Measurements from ENCODE around the gene ACOT7. TPM values are rescaled to one million over a fixed set of nuclear protein-coding genes. Genes with fewer than 3 reads are reported as not detected.
A peak's percentile ranks its signal among the peaks of the same experiment; 100 is the strongest.
"Not testable (repeated sequence)": the region's sequence is repeated elsewhere in the genome, so short reads cannot be mapped to it uniquely, and the experiment has no call there.

The ACOT7 gene
- total and polyA plus RNA-seq, 3 donors from 2014 or later, result 50.3 to 72.8 (median 52.5) TPM

DNA sequence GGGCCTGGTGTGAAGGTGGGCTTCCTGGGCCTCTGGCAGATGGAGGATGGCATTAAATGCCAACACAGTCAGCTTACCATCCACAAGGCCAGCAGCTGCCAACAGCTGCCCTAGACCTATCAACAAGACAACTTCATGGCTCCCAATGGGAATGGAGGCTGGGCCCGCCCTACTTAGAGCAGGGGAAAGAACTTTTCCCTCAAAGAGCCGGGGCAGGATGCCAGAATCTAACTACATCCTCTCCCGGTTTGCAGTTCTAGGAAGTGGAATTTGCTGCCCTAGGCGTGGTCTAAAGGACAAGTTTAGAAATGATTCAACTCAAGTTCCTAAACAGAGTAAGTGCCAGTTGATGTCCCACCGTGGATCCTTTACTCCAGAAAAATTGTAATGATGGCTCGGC lies 170.9 kb downstream of the ACOT7 start:
- H3K27ac ChIP-seq, result no peak overlapping the region
- intact Hi-C loops (cut with DNase I; ENCODE audit: low total_unique reads), result no loop called here
- 71 to 74% methylated on average over 6 of the region's 6 CpGs for WGBS, 2 donors
- peak; percentile 36 for DNase-seq
- H3K4me3 ChIP-seq, result no peak overlapping the region
- no peaks in the 10 kb centered on the region for H3K27me3 ChIP-seq
- H3K9me3 ChIP-seq, result no peaks in the 10 kb centered on the region
- TF ChIP-seq, protein P1, sequence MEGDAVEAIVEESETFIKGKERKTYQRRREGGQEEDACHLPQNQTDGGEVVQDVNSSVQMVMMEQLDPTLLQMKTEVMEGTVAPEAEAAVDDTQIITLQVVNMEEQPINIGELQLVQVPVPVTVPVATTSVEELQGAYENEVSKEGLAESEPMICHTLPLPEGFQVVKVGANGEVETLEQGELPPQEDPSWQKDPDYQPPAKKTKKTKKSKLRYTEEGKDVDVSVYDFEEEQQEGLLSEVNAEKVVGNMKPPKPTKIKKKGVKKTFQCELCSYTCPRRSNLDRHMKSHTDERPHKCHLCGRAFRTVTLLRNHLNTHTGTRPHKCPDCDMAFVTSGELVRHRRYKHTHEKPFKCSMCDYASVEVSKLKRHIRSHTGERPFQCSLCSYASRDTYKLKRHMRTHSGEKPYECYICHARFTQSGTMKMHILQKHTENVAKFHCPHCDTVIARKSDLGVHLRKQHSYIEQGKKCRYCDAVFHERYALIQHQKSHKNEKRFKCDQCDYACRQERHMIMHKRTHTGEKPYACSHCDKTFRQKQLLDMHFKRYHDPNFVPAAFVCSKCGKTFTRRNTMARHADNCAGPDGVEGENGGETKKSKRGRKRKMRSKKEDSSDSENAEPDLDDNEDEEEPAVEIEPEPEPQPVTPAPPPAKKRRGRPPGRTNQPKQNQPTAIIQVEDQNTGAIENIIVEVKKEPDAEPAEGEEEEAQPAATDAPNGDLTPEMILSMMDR (IDR thresholded peaks at IDR 0.05), result no peak
- TF ChIP-seq POLR2A (IDR thresholded peaks at IDR 0.05), result no peak
- H3K36me3 ChIP-seq (ENCODE audit: low read depth, missing control alignments), result no peaks in the 10 kb centered on the region
- no peaks in the 10 kb centered on the region for H3K4me1 ChIP-seq

DNA sequence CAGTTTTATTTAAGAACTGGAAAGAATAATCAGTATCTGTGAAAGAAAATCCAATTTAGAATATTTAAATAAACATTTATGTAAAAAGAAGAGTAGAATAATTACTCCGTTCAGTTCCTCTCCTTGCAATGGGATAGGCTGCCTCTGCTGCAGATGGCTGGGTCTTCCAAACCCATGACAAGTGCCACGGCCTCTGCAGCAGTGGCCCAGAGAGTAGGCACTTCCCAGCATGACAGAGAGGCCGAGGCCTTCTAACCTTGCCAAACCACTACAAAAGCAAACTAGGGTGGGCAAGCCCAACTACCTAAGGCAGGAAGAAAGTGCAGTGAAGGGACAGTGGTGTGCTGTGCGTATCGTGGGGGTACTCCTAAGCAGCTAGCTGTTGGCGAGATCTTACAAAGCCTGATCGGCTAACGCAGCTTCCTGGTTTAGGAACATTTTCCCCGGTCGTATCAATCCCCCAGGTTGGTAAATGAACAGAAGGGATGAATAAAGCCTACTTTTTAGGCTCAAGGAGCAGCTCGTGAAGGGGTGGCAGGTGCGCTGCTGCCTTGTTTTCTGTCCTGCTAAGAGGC lies 172.3 kb downstream of the ACOT7 start:
- H3K4me3 ChIP-seq, result no peak overlapping the region
- H3K9me3 ChIP-seq, result no peaks in the 10 kb centered on the region
- TF ChIP-seq, protein P1 (IDR thresholded peaks at IDR 0.05), result no peak
- TF ChIP-seq POLR2A (IDR thresholded peaks at IDR 0.05), result no peak
- no peak for DNase-seq
- H3K27me3 ChIP-seq, result no peaks in the 10 kb centered on the region
- H3K36me3 ChIP-seq (ENCODE audit: low read depth, missing control alignments), result no peaks in the 10 kb centered on the region
- WGBS, 2 donors, result 93% methylated on average over 12 of the region's 12 CpGs
- H3K27ac ChIP-seq, result no peak overlapping the region
- no peaks in the 10 kb centered on the region for H3K4me1 ChIP-seq
- intact Hi-C loops (cut with DNase I; ENCODE audit: low total_unique reads), result no loop called here

DNA sequence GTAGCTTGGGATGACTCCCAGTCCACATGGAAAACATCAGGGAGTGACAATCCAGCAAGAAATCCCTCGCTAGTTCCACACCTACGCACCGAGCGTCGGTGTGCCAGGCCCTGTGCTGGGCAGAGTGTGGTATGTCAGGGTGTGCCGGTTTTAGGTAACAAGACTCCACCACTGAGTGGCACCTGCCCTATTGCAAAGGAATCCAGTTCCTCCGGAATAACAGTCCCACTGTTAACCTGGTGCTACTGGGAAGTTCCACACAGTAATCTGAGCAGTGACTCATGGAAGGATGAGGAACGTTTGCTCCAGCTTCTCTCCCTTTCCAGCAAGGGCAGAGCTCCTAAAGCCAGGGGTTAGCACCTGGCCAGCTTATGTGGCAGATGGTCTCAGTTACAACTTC lies 173.3 kb downstream of the ACOT7 start:
- Histone ChIP-seq H3K4me1 (no peaks in the 10 kb centered on the region), H3K27me3 (no peaks in the 10 kb centered on the region), H3K27ac (no peak overlapping the region), H3K4me3 (no peak overlapping the region), H3K9me3 (no peaks in the 10 kb centered on the region), H3K36me3 (ENCODE audit: low read depth, missing control alignments) (no peaks in the 10 kb centered on the region)
- WGBS, 2 donors, result 89 to 93% methylated on average over 8 of the region's 8 CpGs
- intact Hi-C loops (cut with DNase I; ENCODE audit: low total_unique reads), result no loop called here
- DNase-seq, result no peak
- TF ChIP-seq, protein P1 (IDR thresholded peaks at IDR 0.05), result no peak
- no peak for TF ChIP-seq POLR2A (IDR thresholded peaks at IDR 0.05)

DNA sequence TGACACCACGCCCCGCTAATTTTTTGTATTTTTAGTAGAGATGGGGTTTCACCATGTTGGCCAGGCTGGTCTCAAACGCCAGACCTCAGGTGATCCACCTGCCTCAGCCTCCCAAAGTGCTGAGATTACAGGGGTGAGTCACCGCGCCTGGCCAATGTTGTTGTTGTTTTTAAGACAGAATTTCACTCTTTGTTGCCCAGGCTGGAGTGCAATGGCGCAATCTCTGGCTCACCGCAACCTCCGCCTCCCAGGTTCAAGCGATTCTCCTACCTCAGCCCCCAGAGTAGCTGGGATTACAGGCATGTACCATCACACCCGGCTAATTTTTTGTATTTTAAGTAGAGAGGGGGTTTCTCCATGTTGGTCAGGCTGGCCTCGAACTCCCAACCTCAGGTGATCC lies 173.9 kb downstream of the ACOT7 start:
- H3K9me3 ChIP-seq; H3K4me1 ChIP-seq; H3K36me3 ChIP-seq (ENCODE audit: low read depth, missing control alignments); H3K4me3 ChIP-seq; H3K27ac ChIP-seq; H3K27me3 ChIP-seq; intact Hi-C loops (cut with DNase I; ENCODE audit: low total_unique reads); DNase-seq: not testable (repeated sequence)
- WGBS, 2 donors, result 89 to 92% methylated on average over 11 of the region's 11 CpGs

DNA sequence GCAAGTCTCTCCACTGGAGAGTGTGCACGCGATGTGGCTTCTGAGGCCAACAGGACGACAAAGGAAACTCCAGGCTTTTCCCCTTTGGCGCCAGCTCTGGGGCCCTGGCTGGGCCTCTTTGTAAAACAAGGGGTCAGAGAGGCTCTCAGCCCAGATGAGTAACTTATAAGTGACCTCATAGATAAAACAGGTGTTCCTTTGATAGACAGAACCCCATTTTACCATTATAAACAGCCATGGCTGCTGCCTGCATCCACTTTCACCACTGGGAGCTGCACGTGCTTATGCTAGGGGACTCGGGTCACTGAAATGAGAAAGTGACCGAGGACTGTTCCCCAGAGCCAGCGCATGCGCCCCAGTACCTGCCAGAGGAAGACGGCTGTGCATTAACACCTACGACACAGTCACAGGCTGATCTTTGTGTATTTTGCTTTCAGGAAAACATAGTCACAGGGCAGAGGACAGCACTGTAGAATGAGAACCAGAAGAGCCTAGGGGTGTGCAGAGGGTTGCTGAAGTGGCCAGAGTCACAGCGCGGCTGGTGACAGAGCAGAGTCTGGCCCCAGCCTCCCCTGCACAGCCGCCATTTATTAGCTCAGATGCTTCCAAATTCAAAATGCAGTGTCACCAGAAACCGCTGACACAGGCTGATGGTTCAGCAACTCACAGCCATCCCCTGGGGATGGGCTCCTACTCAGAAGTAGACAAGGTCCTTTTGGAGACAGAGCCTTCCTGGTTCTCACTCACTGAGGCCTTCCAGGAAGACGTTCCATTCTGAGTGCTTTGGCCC lies 175.0 kb downstream of the ACOT7 start:
- H3K36me3 ChIP-seq (ENCODE audit: low read depth, missing control alignments), result no peaks in the 10 kb centered on the region
- no peak overlapping the region for H3K27ac ChIP-seq
- no peak overlapping the region for H3K4me3 ChIP-seq
- H3K9me3 ChIP-seq, result no peaks in the 10 kb centered on the region
- DNase-seq, result no peak
- TF ChIP-seq POLR2A (IDR thresholded peaks at IDR 0.05), result no peak
- TF ChIP-seq, protein P1 (IDR thresholded peaks at IDR 0.05), result no peak
- no peaks in the 10 kb centered on the region for H3K27me3 ChIP-seq
- no peaks in the 10 kb centered on the region for H3K4me1 ChIP-seq
- intact Hi-C loops (cut with DNase I; ENCODE audit: low total_unique reads), result no loop called here
- WGBS, 2 donors, result 84 to 90% methylated on average over 16 of the region's 16 CpGs

Small RNAs within 50 kb of the gene (microRNA-seq; reads per million reads assigned to microRNA genes)
- gene MIR4252 (ENCODE audit: borderline number of aligned reads in 2 of 2, borderline replicate concordance in 1 of 2), result 0 reads per million in 2 donors

Small RNAs within 50 kb of the gene (small RNA-seq; reads per million reads assigned to genes)
- 0 reads per million in 2 donors for gene MIR4252

Other genes starting within 250 kb of the ACOT7 start
- 10 to 100 TPM; 42.1 to 63.1 TPM for gene CHD5, start 213.4 kb downstream of the ACOT7 start, total RNA-seq
- 67.5 TPM for gene CHD5, start 213.4 kb downstream of the ACOT7 start, polyA plus RNA-seq (ENCODE audit: insufficient read depth, low read depth, low replicate concordance)
- 10 to 100 TPM; 95.1 to 99.9 TPM for gene RPL22, start 194.2 kb downstream of the ACOT7 start, total RNA-seq
- gene RPL22, start 194.2 kb downstream of the ACOT7 start, polyA plus RNA-seq (ENCODE audit: insufficient read depth, low read depth, low replicate concordance), result 319 TPM
- gene RNF207, start 187.6 kb downstream of the ACOT7 start, total RNA-seq, result 10 to 100 TPM; 13.2 to 20.1 TPM
- 4.8 TPM for gene RNF207, start 187.6 kb downstream of the ACOT7 start, polyA plus RNA-seq (ENCODE audit: insufficient read depth, low read depth, low replicate concordance)
- 10 to 100 TPM; 33.0 to 36.5 TPM for gene ICMT, start 157.8 kb downstream of the ACOT7 start, total RNA-seq
- 26.7 TPM for gene ICMT, start 157.8 kb downstream of the ACOT7 start, polyA plus RNA-seq (ENCODE audit: insufficient read depth, low read depth, low replicate concordance)
- gene HES3, start 149.6 kb downstream of the ACOT7 start, total RNA-seq, result not detected
- gene HES3, start 149.6 kb downstream of the ACOT7 start, polyA plus RNA-seq (ENCODE audit: insufficient read depth, low read depth, low replicate concordance), result not detected
- 1 to 10 TPM; 5.7 to 6.3 TPM for gene GPR153, start 132.7 kb downstream of the ACOT7 start, total RNA-seq
- gene GPR153, start 132.7 kb downstream of the ACOT7 start, polyA plus RNA-seq (ENCODE audit: insufficient read depth, low read depth, low replicate concordance), result 5.8 TPM
- 1 to 10 TPM; 2.4 to 5.0 TPM for gene HES2, start 26.2 kb upstream of the ACOT7 start, total RNA-seq
- gene HES2, start 26.2 kb upstream of the ACOT7 start, polyA plus RNA-seq (ENCODE audit: insufficient read depth, low read depth, low replicate concordance), result 2.6 TPM
- 100 to 1,000 TPM; 396 to 404 TPM for gene ESPN, start 31.0 kb upstream of the ACOT7 start, total RNA-seq
- gene ESPN, start 31.0 kb upstream of the ACOT7 start, polyA plus RNA-seq (ENCODE audit: insufficient read depth, low read depth, low replicate concordance), result 270 TPM
- gene TNFRSF25, start 72.4 kb upstream of the ACOT7 start, total RNA-seq, result 10 to 100 TPM; 13.4 to 14.0 TPM
- gene TNFRSF25, start 72.4 kb upstream of the ACOT7 start, polyA plus RNA-seq (ENCODE audit: insufficient read depth, low read depth, low replicate concordance), result 6.2 TPM
- gene PLEKHG5, start 97.9 kb upstream of the ACOT7 start, total RNA-seq, result 10 to 100 TPM; 13.7 to 16.4 TPM
- 8.1 TPM for gene PLEKHG5, start 97.9 kb upstream of the ACOT7 start, polyA plus RNA-seq (ENCODE audit: insufficient read depth, low read depth, low replicate concordance)
- gene NOL9, start 160.7 kb upstream of the ACOT7 start, total RNA-seq, result 10 to 100 TPM; 29.0 to 34.6 TPM
- gene NOL9, start 160.7 kb upstream of the ACOT7 start, polyA plus RNA-seq (ENCODE audit: insufficient read depth, low read depth, low replicate concordance), result 11.4 TPM
- gene TAS1R1, start 161.5 kb upstream of the ACOT7 start, total RNA-seq, result 1 to 10 TPM; 5.3 to 5.6 TPM
- gene TAS1R1, start 161.5 kb upstream of the ACOT7 start, polyA plus RNA-seq (ENCODE audit: insufficient read depth, low read depth, low replicate concordance), result 5.1 TPM
- gene ZBTB48, start 186.2 kb upstream of the ACOT7 start, total RNA-seq, result 10 to 100 TPM; 58.9 to 70.7 TPM
- 80.7 TPM for gene ZBTB48, start 186.2 kb upstream of the ACOT7 start, polyA plus RNA-seq (ENCODE audit: insufficient read depth, low read depth, low replicate concordance)
- gene KLHL21, start 209.1 kb upstream of the ACOT7 start, total RNA-seq, result 10 to 100 TPM; 71.7 to 84.6 TPM
- 31.1 TPM for gene KLHL21, start 209.1 kb upstream of the ACOT7 start, polyA plus RNA-seq (ENCODE audit: insufficient read depth, low read depth, low replicate concordance)
- gene PHF13, start 220.0 kb upstream of the ACOT7 start, total RNA-seq, result 10 to 100 TPM; 88.1 to 94.3 TPM
- 70.8 TPM for gene PHF13, start 220.0 kb upstream of the ACOT7 start, polyA plus RNA-seq (ENCODE audit: insufficient read depth, low read depth, low replicate concordance)
- 10 to 100 TPM; 38.6 to 41.9 TPM for gene THAP3, start 231.1 kb upstream of the ACOT7 start, total RNA-seq
- gene THAP3, start 231.1 kb upstream of the ACOT7 start, polyA plus RNA-seq (ENCODE audit: insufficient read depth, low read depth, low replicate concordance), result 28.7 TPM

Data from testis (tissue), 3 donors.